Stomach (tissue), 4 donors: ENCODE results near the gene NFYA.

Experiments used
- CTCF ChIP-seq, 7 experiments: fragments of 450-650 bp in 4 of 7; fragments of 200-600 bp in 3 of 7; sonication (generic) in 3 of 7; IDR thresholded peaks; one replicate each; pipeline ENCODE4 v1.5.1; 2016 to 2019; ENCODE audit warnings: antibody characterized with exemption in 7 of 7, control low read depth in 2 of 7, mild to moderate bottlenecking in 1 of 7
- POLR2A ChIP-seq, 4 donors: fragments of 450-650 bp; IDR thresholded peaks; one replicate each; pipeline ENCODE4 v1.6.1; 2016; ENCODE audit warnings: antibody characterized with exemption in 4 of 4, control low read depth in 2 of 4, mild to moderate bottlenecking in 1 of 4, moderate library complexity in 1 of 4

- TF ChIP-seq POLR2A (IDR thresholded peaks at IDR 0.05) (no peak), CTCF (IDR thresholded peaks at IDR 0.05) (no peak)
Measured at GRCh38 chr6:41073968-41074691, 1.4 kb downstream of the NFYA start.
